D341Med (cell line): ENCODE measurements around the gene CCDC172.

Experiments used
- DNase-seq: peaks from one replicate; pipeline ENCODE4 v3.0.0; 2012; ENCODE audit warnings: low spot score

Gene CCDC172

GRCh38 chr10:116324227-116324950 lies at the start of gene CCDC172:
CCDC172 (plus strand) TSS chr10:116324448; CDS start chr10:116325012, 564 bp downstream.
- DNase-seq = no peak

- DNase-seq = no peak
Measured at GRCh38 chr10:116276981-116277380, 47.3 kb upstream of the CCDC172 start.

GRCh38 chr10:116278846-116279245 lies 45.4 kb upstream of the CCDC172 start:
- peak; percentile 31 for DNase-seq

GRCh38 chr10:116281775-116282174 lies 42.5 kb upstream of the CCDC172 start:
- no peak for DNase-seq

GRCh38 chr10:116286626-116287200 lies 37.5 kb upstream of the CCDC172 start:
- no peak for DNase-seq

GRCh38 chr10:116287906-116288501 lies 36.2 kb upstream of the CCDC172 start:
- no peak for DNase-seq

GRCh38 chr10:116289652-116290051 lies 34.6 kb upstream of the CCDC172 start:
- no peak for DNase-seq

- DNase-seq = no peak
Measured at GRCh38 chr10:116292493-116292892, 31.8 kb upstream of the CCDC172 start.

- no peak for DNase-seq
Measured at GRCh38 chr10:116296291-116296721, 27.9 kb upstream of the CCDC172 start.

GRCh38 chr10:116298586-116298985 lies 25.7 kb upstream of the CCDC172 start:
- no peak for DNase-seq

- no peak for DNase-seq
Measured at GRCh38 chr10:116300542-116300941, 23.7 kb upstream of the CCDC172 start.

GRCh38 chr10:116304923-116305322 lies 19.3 kb upstream of the CCDC172 start:
- DNase-seq = no peak

- no peak for DNase-seq
Measured at GRCh38 chr10:116306847-116307246, 17.4 kb upstream of the CCDC172 start.

GRCh38 chr10:116307455-116307854 lies 16.8 kb upstream of the CCDC172 start:
- no peak for DNase-seq

GRCh38 chr10:116311016-116311415 lies 13.2 kb upstream of the CCDC172 start:
- no peak for DNase-seq

- no peak for DNase-seq
Measured at GRCh38 chr10:116311706-116312490, 12.3 kb upstream of the CCDC172 start.

- no peak for DNase-seq
Measured at GRCh38 chr10:116312548-116312947, 11.7 kb upstream of the CCDC172 start.

GRCh38 chr10:116316503-116316902 lies 7.7 kb upstream of the CCDC172 start:
- no peak for DNase-seq

GRCh38 chr10:116324951-116325635 lies 845 bp downstream of the CCDC172 start:
- DNase-seq = no peak

- DNase-seq = no peak
Measured at GRCh38 chr10:116325987-116326386, 1.7 kb downstream of the CCDC172 start.

GRCh38 chr10:116329153-116329552 lies 4.9 kb downstream of the CCDC172 start:
- no peak for DNase-seq

- no peak for DNase-seq
Measured at GRCh38 chr10:116331815-116332214, 7.6 kb downstream of the CCDC172 start.
